Neural cell (in vitro differentiated cells): ENCODE results near the gene RUNX1.

Experiments
- CTCF ChIP-seq: fragments of 450-650 bp; IDR thresholded peaks from 2 replicates; pipeline ENCODE4 v1.5.1; 2014; ENCODE audit warnings: antibody characterized with exemption, mild to moderate bottlenecking, moderate library complexity; ENCODE audit not compliant: poor library complexity, severe bottlenecking
- MXI1 ChIP-seq: fragments of 450-650 bp; conservative IDR thresholded peaks from 2 replicates; pipeline ENCODE4 v1.6.1; 2014; ENCODE audit warnings: antibody characterized with exemption, mild to moderate bottlenecking; ENCODE audit not compliant: poor library complexity, severe bottlenecking
- POLR2AphosphoS5 ChIP-seq: IDR thresholded peaks from 2 replicates; pipeline ENCODE4 v1.6.1; 2012
- RAD21 ChIP-seq: fragments of 450-650 bp; conservative IDR thresholded peaks from 2 replicates; pipeline ENCODE4 v1.6.1; 2014; ENCODE audit warnings: antibody characterized with exemption, mild to moderate bottlenecking, moderate library complexity

DNA sequence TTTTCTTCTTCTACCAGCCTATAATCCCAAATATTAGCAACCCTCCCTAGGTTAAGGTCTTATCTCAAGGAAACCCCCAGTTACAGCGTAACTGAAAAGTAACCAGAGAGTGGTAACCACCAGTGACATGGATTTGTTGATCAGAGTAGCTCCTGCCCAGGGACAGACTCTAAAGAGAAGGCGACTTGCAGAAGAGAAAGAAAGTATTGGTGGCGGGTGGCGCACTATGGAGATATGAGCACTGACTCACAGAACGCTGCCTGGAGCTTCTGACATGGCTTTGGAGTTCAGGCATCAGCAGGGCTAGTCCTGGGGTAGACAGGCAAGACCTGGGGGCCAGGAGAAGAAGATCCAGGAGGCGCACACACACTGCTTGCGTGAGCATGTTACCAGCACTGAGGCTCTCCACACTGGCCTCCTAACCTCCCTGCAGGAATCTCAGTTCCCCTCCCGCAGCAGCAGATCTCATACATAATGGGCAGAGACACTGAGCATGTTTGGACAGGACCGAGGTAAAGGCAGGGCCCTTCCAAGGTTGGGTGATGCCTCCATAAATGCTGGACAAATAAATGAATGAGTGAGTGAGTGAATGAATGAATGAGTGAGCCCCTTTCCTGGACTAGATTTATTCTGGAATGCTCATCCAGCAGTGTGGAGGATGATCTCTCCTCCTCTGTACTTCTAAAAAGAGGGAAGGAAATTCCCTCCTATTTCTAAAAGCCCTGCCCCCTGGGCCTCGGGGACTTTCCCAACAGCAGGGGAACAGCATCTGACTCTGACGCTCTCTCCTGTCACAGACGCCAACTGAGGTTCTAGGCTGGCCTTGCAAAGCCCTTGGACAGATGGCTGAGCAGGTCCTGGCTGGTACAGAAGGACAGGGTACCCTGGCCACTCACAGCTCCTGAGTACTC lies 204.8 kb downstream of the RUNX1 start:
- TF ChIP-seq MXI1 (no peak), RAD21 (no peak), POLR2AphosphoS5 (no peak), CTCF (no peak)
